GM23248 (cell line): ENCODE data around the gene CDRT4.

Source experiments
- EZH2 ChIP-seq: fragments of 200-600 bp; sonication (generic); IDR thresholded peaks from 2 replicates; pipeline ENCODE4 v1.6.1; 2018; ENCODE audit warnings: antibody characterized with exemption, mild to moderate bottlenecking; ENCODE audit not compliant: insufficient read depth, poor library complexity, severe bottlenecking
- EZH2phosphoT487 ChIP-seq: fragments of 200-600 bp; sonication (generic); IDR thresholded peaks from 2 replicates; pipeline ENCODE4 v1.6.1; 2018; ENCODE audit warnings: antibody characterized with exemption, moderate library complexity, mild to moderate bottlenecking, low read depth; ENCODE audit not compliant: insufficient read depth

- no peak for TF ChIP-seq EZH2
- no peak for TF ChIP-seq EZH2phosphoT487
Measured at GRCh38 chr17:15502369-15503112, 35.1 kb upstream of the CDRT4 start.
